Breast epithelium (tissue), 4 donors: ENCODE data around the gene CSK. TPM values are rescaled to one million over a fixed set of nuclear protein-coding genes. Genes with fewer than 3 reads are reported as not detected.

Experiments used
- DNase-seq, 2 donors: peaks; one replicate each; pipeline ENCODE4 v3.0.0-alpha.2; 2019; ENCODE audit warnings: low spot score in 2 of 2
- H3K27ac ChIP-seq, 2 donors: fragments of 200-600 bp; sonication (generic) in 1 of 2; one replicate each; pipeline ENCODE4 v1.5.1; 2016 to 2019; ENCODE audit warnings: mild to moderate bottlenecking in 1 of 2
- H3K27me3 ChIP-seq, 2 donors: fragments of 200-600 bp; sonication (generic) in 1 of 2; one replicate each; pipeline versions ENCODE4 v1.5.1 to v1.6.0; 2017 to 2019; ENCODE audit warnings: control low read depth in 1 of 2, mild to moderate bottlenecking in 1 of 2
- H3K36me3 ChIP-seq: fragments of 200-600 bp; one replicate; pipeline ENCODE4 v1.5.1; 2019
- H3K4me1 ChIP-seq, 2 donors: fragments of 200-600 bp; sonication (generic); one replicate each; pipeline ENCODE4 v1.5.1; 2016 to 2019; ENCODE audit warnings: control low read depth in 1 of 2
- H3K4me3 ChIP-seq, 3 donors: fragments of 200-600 bp; sonication (generic); 1 replicate in 2 of 3; 2 replicates in 1 of 3; pipeline ENCODE4 v1.5.1; 2016 to 2019; ENCODE audit warnings: mild to moderate bottlenecking in 3 of 3, moderate library complexity in 2 of 3
- H3K9me3 ChIP-seq, 2 donors: fragments of 200-600 bp; sonication (generic) in 1 of 2; one replicate each; pipeline ENCODE4 v1.5.1; 2016 to 2019; ENCODE audit warnings: control low read depth in 1 of 2
- POLR2A ChIP-seq: fragments of 450-650 bp; IDR thresholded peaks from one replicate; pipeline ENCODE4 v1.6.1; 2016; ENCODE audit warnings: antibody characterized with exemption, mild to moderate bottlenecking, moderate library complexity
- POLR2AphosphoS5 ChIP-seq, 3 donors: sonication (generic); formaldehyde crosslinking; IDR thresholded peaks; one replicate each; pipeline ENCODE4 v1.6.1; 2017; ENCODE audit warnings: antibody characterized with exemption in 3 of 3
- intact Hi-C: fragments of 100-400 bp; cut with DNase I; formaldehyde crosslinking; loops from one replicate; pipeline ENCODE4 v1.15.1; 2023; ENCODE audit warnings: low total_unique reads
- total RNA-seq, 3 donors: library from RNA; depleted of rRNA; stranded (reverse); fragments of >200 nt; gene quantifications; one replicate each; pipeline ENCODE4 v1.1.0, GENCODE V29; 2016
- TF ChIP-seq, protein P1 (sequence below), 3 donors: fragments of 450-650 bp; IDR thresholded peaks; one replicate each; pipeline ENCODE4 v1.5.1; 2016 to 2017; ENCODE audit warnings: antibody characterized with exemption in 3 of 3, mild to moderate bottlenecking in 3 of 3, moderate library complexity in 3 of 3

The CSK gene
- total RNA-seq, 3 donors from 2014 or later = 18.7 to 26.2 (median 18.7) TPM

DNA sequence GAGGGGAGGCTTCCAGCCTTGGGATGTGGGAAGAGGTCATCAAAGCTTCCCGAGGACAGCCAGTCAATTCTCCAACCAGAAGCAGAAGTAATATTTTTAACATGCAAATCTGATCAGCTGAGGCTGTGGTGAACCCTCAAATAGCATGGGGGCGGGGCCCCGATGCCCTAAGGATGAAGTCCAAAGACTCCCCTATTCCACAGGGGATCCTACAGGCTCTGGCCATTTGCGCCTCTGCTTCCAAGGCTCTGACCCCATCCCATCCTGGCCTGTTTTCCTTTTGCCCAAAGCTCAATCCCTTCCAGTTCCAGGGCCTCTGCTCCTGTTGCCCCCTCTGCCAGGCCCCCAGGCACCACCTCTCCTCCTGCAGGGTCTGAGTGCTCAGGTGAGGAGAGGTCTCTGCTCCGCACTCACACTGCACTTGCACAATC lies 6.7 kb upstream of the CSK start:
- intact Hi-C loops = loop anchor here (10.0 kb wide), 1 partner anchor 180 kb away; the partner anchor contains the start of gene RPP25
- TF ChIP-seq, protein P1, sequence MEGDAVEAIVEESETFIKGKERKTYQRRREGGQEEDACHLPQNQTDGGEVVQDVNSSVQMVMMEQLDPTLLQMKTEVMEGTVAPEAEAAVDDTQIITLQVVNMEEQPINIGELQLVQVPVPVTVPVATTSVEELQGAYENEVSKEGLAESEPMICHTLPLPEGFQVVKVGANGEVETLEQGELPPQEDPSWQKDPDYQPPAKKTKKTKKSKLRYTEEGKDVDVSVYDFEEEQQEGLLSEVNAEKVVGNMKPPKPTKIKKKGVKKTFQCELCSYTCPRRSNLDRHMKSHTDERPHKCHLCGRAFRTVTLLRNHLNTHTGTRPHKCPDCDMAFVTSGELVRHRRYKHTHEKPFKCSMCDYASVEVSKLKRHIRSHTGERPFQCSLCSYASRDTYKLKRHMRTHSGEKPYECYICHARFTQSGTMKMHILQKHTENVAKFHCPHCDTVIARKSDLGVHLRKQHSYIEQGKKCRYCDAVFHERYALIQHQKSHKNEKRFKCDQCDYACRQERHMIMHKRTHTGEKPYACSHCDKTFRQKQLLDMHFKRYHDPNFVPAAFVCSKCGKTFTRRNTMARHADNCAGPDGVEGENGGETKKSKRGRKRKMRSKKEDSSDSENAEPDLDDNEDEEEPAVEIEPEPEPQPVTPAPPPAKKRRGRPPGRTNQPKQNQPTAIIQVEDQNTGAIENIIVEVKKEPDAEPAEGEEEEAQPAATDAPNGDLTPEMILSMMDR (IDR thresholded peaks at IDR 0.05) = no peak
- no peak for TF ChIP-seq POLR2A
- no peak for TF ChIP-seq POLR2AphosphoS5 (IDR thresholded peaks at IDR 0.05)
- H3K4me3 ChIP-seq = no peak overlapping the region
- peak overlapping the region in 1 of 2 donors; percentile 5 for H3K27ac ChIP-seq
- no peaks in the 10 kb centered on the region for H3K36me3 ChIP-seq
- no peaks in the 10 kb centered on the region for H3K27me3 ChIP-seq
- H3K9me3 ChIP-seq = no peaks in the 10 kb centered on the region
- peaks cover 0 to 5% of the 10 kb centered on the region in 2 donors for H3K4me1 ChIP-seq
- no peak for DNase-seq

DNA sequence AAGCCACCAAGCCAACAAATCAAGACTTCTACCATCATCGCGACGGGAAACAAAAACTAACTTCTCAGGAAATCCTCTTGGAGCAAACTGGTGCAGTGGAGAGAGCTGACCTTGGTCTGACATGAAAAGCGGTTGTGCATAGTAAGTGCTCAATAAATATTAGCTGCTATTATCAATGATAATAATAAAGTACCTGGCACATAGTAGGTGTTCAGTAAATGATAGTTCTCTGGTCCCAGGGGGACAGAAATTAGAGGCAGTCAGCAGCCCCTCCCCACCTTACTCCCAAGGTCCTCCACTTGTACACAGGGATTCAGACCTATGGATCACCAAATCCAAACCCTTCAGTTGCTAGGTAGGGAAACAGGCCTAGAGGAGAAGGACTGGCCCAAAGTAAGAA lies 6.0 kb upstream of the CSK start:
- intact Hi-C loops = loop anchor here (10.0 kb wide), 1 partner anchor 179 kb away; the partner anchor contains the start of gene RPP25
- Histone ChIP-seq H3K4me3 (no peak overlapping the region), H3K27ac (no peak overlapping the region), H3K27me3 (no peaks in the 10 kb centered on the region), H3K9me3 (no peaks in the 10 kb centered on the region), H3K4me1 (peaks cover 0 to 5% of the 10 kb centered on the region in 2 donors), H3K36me3 (no peaks in the 10 kb centered on the region)
- DNase-seq = no peak
- TF ChIP-seq POLR2A = no peak
- TF ChIP-seq, protein P1 (IDR thresholded peaks at IDR 0.05) = no peak
- no peak for TF ChIP-seq POLR2AphosphoS5 (IDR thresholded peaks at IDR 0.05)

DNA sequence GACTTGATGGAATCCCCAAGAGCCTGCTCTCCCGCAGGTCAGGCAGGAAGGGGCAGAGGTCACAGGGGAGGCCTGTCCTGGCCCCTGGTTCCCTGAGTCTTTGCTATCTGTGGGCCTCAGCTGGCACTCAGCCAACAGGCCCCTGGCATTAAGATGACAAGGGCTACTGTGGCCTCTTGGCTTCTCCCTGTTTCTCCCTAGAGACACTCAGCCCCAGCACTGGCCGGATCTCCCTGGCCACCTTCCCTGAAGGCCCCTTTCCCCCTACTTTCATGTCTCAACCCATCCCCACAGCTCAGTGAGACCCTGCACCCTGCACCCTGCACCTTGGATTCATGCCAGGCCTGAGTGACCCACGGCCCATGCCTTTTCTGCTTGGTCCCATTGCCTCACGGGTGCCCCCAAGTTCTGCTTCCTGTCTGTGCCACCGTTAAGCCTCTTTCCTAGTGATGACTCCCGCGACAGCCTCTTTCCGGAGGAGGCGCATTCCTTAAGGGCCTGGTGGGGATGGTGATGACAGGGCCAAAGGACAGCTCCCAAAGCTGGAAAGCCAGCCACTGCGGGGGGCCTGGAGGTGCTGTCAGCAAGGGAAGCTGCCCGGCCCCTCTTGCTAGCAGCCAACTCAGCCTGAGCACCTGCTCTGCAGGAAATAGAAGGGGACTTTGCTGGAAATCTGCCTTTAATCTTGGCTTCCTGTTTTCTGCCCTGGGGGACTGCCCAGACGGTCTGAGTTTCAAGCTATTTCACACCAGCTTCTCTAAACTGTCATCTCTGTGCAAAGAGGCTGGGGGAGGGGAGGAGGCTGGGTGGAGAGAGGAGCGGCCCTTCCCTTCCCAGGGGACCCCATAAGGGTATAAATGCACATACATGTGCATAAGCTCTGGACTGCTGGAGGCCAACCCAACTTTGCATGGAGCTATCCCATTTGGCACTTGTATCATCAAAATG lies 4.8 kb upstream of the CSK start:
- DNase-seq = no peak
- H3K27ac ChIP-seq = peak overlapping the region in 1 of 2 donors; percentile 58
- no peak overlapping the region for H3K4me3 ChIP-seq
- no peaks in the 10 kb centered on the region for H3K36me3 ChIP-seq
- H3K9me3 ChIP-seq = no peaks in the 10 kb centered on the region
- intact Hi-C loops = loop anchor here (10.0 kb wide), 1 partner anchor 178 kb away; the partner anchor contains the start of gene RPP25
- no peaks in the 10 kb centered on the region for H3K27me3 ChIP-seq
- H3K4me1 ChIP-seq = peaks cover 0 to 13% of the 10 kb centered on the region in 2 donors
- TF ChIP-seq, protein P1 (IDR thresholded peaks at IDR 0.05) = no peak
- TF ChIP-seq POLR2A (no peak), POLR2AphosphoS5 (IDR thresholded peaks at IDR 0.05) (no peak)

DNA sequence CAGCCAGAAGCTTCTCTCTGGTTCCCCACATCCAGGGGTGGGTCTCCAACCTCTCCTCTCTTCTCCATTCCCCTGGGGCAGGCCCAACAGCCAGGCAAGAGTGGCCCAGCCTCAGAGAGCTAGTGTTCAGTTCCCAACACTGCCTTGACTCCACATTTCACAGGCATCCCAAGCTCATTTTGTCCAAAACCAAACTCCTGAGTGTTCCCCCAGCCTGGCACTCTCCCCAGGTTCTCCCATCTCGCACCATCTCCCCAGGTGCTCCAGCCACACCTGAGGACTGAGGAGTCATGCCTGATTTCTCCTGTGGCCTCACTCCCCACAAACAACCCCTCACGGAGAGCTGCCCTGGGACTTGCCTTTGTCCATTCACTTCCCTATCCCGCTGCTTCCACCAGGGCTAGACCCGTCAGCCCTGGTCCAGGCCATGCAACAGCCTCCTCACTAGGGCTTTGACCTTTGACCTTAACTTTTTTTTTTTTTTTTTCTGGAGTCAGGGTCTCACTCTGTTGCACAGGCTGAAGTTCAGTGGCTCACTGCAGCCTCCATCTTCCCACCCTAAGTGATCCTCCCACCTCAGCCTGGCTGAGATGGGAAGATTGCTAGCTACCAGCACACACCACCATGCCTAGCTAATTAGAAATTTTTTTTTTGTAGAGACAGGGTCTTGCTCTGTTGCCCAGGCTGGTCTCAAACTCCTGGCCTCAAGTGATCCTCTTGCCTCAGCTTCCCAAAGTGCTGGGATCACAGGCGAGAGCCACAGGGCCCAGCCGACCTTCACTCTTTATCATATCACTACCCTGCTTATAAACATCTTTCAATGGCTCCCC lies 3.9 kb upstream of the CSK start:
- TF ChIP-seq POLR2AphosphoS5 (IDR thresholded peaks at IDR 0.05) (no peak), POLR2A (no peak)
- TF ChIP-seq, protein P1 (IDR thresholded peaks at IDR 0.05) = no peak
- no peaks in the 10 kb centered on the region for H3K9me3 ChIP-seq
- no peak for DNase-seq
- no peaks in the 10 kb centered on the region for H3K27me3 ChIP-seq
- H3K4me1 ChIP-seq = peaks cover 1 to 14% of the 10 kb centered on the region in 2 donors
- no peak overlapping the region for H3K4me3 ChIP-seq
- peak overlapping the region in 1 of 2 donors; percentile 58 for H3K27ac ChIP-seq
- H3K36me3 ChIP-seq = no peaks in the 10 kb centered on the region
- intact Hi-C loops = loop anchor here (10.0 kb wide), 1 partner anchor 177 kb away; the partner anchor contains the start of gene RPP25
